ENCODE results near the gene MRPL54.

DNA sequence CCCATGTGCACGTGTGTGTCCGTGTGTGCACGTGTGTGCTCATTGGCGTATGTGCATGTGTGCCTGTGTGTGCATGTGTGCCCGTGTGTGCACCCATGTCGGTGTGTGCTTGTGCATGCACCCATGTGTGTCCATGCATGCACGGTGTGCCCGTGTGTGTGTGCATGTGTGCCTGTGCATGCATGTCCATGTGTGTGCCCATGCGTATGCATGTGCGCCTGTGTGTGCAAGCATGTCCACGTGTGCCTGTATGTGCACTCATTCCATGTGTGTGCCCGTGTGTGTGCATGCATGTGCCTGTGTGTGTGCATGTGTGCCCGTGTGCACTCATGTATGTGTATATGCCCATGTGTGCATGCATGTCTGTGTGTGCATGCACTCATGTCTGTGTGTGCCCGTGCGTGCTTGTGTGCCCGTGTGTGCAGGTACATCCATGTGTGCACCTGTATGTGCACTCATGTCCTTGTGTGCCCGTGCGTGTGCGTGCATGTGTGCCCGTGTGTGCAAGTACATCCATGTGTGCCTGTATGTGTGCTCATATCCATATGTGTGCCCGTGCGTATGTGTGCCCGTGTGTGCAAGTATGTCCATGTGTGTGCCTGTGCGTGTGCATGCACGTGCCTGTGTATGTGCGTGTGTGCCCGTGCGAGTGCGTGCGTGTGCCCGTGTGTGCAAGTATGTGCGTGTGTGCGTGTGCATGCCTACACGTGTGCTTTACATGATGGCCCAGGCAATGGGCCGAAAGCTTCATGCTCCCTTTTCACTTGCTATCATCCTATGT lies 45.3 kb downstream of the MRPL54 start:
- TF ChIP-seq CTCF (IDR thresholded peaks at IDR 0.05; ENCODE audit: poor library complexity) (no peak), EZH2phosphoT487 (IDR thresholded peaks at IDR 0.05; ENCODE audit: low read depth, severe bottlenecking, unreplicated experiment) (no peak), EZH2 (IDR thresholded peaks at IDR 0.05; ENCODE audit: borderline replicate concordance) (no peak)

Measured in hepatocyte (in vitro differentiated cells).